ENCODE data around the gene ZBTB20. TPM values are rescaled to one million over a fixed set of nuclear protein-coding genes. Genes with fewer than 3 reads are reported as not detected.

Gene ZBTB20
- total and polyA plus RNA-seq, 2 donors (not counting 1 experiment from before 2014, with no cell fraction given): 4.0 to 123 TPM

DNA sequence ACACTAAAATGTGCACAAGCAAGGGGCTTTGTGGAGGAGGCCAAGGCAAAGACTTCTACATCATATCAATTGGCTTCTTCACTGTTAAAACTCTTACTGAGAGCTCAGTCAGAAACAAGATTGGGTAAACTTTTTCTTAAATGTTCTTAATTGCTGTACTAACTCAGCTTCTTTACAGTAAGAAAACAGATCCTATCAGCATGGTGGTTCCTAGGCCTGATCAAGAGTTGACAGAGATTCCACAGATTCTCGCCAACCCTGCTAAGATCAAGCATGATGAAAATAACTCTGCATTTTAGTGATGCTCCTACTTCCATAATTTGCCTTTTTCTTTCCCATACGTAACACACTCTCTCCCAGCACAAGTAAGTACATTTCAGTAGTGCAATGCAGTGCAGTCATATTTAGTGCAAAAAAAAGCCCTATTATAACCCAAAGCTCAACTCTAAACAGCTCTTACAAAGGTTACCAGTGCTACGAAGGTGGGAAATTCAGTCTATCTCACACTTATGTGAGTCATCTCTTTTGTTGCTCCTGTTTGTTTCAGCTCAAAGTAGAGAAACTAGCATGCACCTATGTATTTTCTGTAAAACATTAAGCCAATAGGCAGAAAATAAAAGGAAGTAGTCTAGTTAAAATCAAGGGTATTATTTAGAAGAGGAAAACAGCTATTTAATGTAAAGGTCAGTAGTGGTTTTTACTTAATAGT lies 823.4 kb downstream of the ZBTB20 start:
- no peak overlapping the region for H3K4me3 Mint-ChIP-seq
- H3K79me2 ChIP-seq (ENCODE audit: control insufficient read depth, insufficient read depth, low read length): no peaks in the 10 kb centered on the region
- no peaks in the 10 kb centered on the region for H3K4me1 ChIP-seq (ENCODE audit: control insufficient read depth in 2 of 2, insufficient read depth in 2 of 2, low read length in 2 of 2)
- ATAC-seq (ENCODE audit: low read depth) (no peak), DNase-seq (no peak)
- H3K4me3 ChIP-seq (ENCODE audit: control extremely low read depth in 1 of 5, extremely low read depth in 1 of 5, insufficient read depth in 1 of 5, low read depth in 2 of 5, low read length in 4 of 5): no peak overlapping the region
- H3K4me1 Mint-ChIP-seq: peaks cover 25% of the 10 kb centered on the region
- H4K20me1 ChIP-seq (ENCODE audit: control insufficient read depth, insufficient read depth, low read length, poor library complexity, severe bottlenecking): no peaks in the 10 kb centered on the region
- H2AFZ ChIP-seq (ENCODE audit: insufficient read depth, low read depth, low read length, poor library complexity, severe bottlenecking): no peak overlapping the region
- H3K27me3 ChIP-seq (replicated peaks in 1 of 4; ENCODE audit: control extremely low read depth in 1 of 4, control insufficient read depth in 3 of 4, insufficient read depth in 4 of 4, low read length in 3 of 4): no peaks in the 10 kb centered on the region
- ChIA-PET POLR2A (interaction anchor here (0.5 kb wide), 1 partner anchor 421 kb away, joined by 3 read pairs; no protein-coding TSS in a partner anchor), CTCF (interaction anchor here (0.6 to 3.5 kb wide), 6 partner anchors 11 to 170 kb away, joined by 3 to 21 read pairs (median 3); no protein-coding TSS in a partner anchor)
- no peaks in the 10 kb centered on the region for H3K9me3 ChIP-seq (ENCODE audit: control extremely low read depth in 1 of 3, control insufficient read depth in 2 of 3, insufficient read depth in 1 of 3, low read length in 2 of 3)
- no peaks in the 10 kb centered on the region for H3K27me3 Mint-ChIP-seq
- no peak overlapping the region for H3K4me2 ChIP-seq (replicated peaks; ENCODE audit: low read depth, low read length, poor library complexity, severe bottlenecking)
- WGBS (ENCODE audit: insufficient coverage): 100% methylated on average over 2 of the region's 3 CpGs
- intact Hi-C loops (cut with micrococcal nuclease): no loop called here
- TF ChIP-seq, protein P1, sequence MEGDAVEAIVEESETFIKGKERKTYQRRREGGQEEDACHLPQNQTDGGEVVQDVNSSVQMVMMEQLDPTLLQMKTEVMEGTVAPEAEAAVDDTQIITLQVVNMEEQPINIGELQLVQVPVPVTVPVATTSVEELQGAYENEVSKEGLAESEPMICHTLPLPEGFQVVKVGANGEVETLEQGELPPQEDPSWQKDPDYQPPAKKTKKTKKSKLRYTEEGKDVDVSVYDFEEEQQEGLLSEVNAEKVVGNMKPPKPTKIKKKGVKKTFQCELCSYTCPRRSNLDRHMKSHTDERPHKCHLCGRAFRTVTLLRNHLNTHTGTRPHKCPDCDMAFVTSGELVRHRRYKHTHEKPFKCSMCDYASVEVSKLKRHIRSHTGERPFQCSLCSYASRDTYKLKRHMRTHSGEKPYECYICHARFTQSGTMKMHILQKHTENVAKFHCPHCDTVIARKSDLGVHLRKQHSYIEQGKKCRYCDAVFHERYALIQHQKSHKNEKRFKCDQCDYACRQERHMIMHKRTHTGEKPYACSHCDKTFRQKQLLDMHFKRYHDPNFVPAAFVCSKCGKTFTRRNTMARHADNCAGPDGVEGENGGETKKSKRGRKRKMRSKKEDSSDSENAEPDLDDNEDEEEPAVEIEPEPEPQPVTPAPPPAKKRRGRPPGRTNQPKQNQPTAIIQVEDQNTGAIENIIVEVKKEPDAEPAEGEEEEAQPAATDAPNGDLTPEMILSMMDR (IDR thresholded peaks at IDR 0.05): no peak
- TF ChIP-seq EZH2 (IDR thresholded peaks at IDR 0.05; ENCODE audit: borderline replicate concordance, insufficient read depth, low read depth, low read length, poor library complexity, severe bottlenecking): no peak
- no peak overlapping the region for H3K27ac ChIP-seq (ENCODE audit: low read length in 2 of 2)
- peak overlapping the region; percentile 8 for H3K27ac Mint-ChIP-seq
- H3K36me3 ChIP-seq (replicated peaks in 1 of 2; ENCODE audit: control extremely low read depth in 1 of 2, control insufficient read depth in 1 of 2, extremely low read depth in 1 of 2, insufficient read depth in 2 of 2, low read length in 1 of 2): no peaks in the 10 kb centered on the region
- H3K9ac ChIP-seq (ENCODE audit: low read length): no peak overlapping the region
- H3K9me3 Mint-ChIP-seq (ENCODE audit: insufficient read depth): no peaks in the 10 kb centered on the region

DNA sequence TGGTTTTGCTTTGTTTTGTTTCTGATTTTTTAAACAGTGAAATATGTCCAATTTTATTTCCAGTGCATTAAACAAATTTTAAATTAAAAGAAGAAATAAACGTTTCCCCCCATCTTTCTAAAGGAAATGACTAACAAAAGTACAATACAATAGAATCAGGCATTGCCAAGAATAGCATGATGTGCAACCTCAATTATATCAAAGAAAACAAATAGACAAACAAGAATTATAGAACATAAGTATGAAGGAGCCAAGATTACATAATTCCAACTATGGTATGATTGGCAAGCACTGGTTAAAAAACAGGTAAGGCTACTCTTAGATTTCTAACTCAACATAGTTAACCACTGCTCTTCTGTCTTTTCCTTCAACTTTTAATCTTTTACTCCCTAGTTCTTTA lies 826.8 kb downstream of the ZBTB20 start:
- TF ChIP-seq EZH2 (IDR thresholded peaks at IDR 0.05; ENCODE audit: borderline replicate concordance, insufficient read depth, low read depth, low read length, poor library complexity, severe bottlenecking): no peak
- TF ChIP-seq, protein P1 (IDR thresholded peaks at IDR 0.05): no peak
- Histone ChIP-seq H2AFZ (ENCODE audit: insufficient read depth, low read depth, low read length, poor library complexity, severe bottlenecking) (no peak overlapping the region), H3K9me3 (ENCODE audit: control extremely low read depth in 1 of 3, control insufficient read depth in 2 of 3, insufficient read depth in 1 of 3, low read length in 2 of 3) (no peaks in the 10 kb centered on the region), H3K4me2 (replicated peaks; ENCODE audit: low read depth, low read length, poor library complexity, severe bottlenecking) (no peak overlapping the region), H3K4me1 (ENCODE audit: control insufficient read depth in 2 of 2, insufficient read depth in 2 of 2, low read length in 2 of 2) (no peaks in the 10 kb centered on the region), H3K79me2 (ENCODE audit: control insufficient read depth, insufficient read depth, low read length) (no peaks in the 10 kb centered on the region), H3K36me3 (replicated peaks in 1 of 2; ENCODE audit: control extremely low read depth in 1 of 2, control insufficient read depth in 1 of 2, extremely low read depth in 1 of 2, insufficient read depth in 2 of 2, low read length in 1 of 2) (no peaks in the 10 kb centered on the region), H3K4me3 (ENCODE audit: control extremely low read depth in 1 of 5, extremely low read depth in 1 of 5, insufficient read depth in 1 of 5, low read depth in 2 of 5, low read length in 4 of 5) (no peak overlapping the region), H4K20me1 (ENCODE audit: control insufficient read depth, insufficient read depth, low read length, poor library complexity, severe bottlenecking) (no peaks in the 10 kb centered on the region), H3K27me3 (replicated peaks in 1 of 4; ENCODE audit: control extremely low read depth in 1 of 4, control insufficient read depth in 3 of 4, insufficient read depth in 4 of 4, low read length in 3 of 4) (no peaks in the 10 kb centered on the region), H3K27ac (ENCODE audit: low read length in 2 of 2) (no peak overlapping the region), H3K9ac (ENCODE audit: low read length) (no peak overlapping the region)
- intact Hi-C loops (cut with micrococcal nuclease): no loop called here
- H3K9me3 Mint-ChIP-seq (ENCODE audit: insufficient read depth): no peaks in the 10 kb centered on the region
- no peak overlapping the region for H3K4me3 Mint-ChIP-seq
- H3K27me3 Mint-ChIP-seq: no peaks in the 10 kb centered on the region
- H3K27ac Mint-ChIP-seq: no peak overlapping the region
- no peak for DNase-seq
- CTCF ChIA-PET: interaction anchor here (1.4 kb wide), 1 partner anchor 169 kb away, joined by 3 read pairs; no protein-coding TSS in a partner anchor
- no CpG with 5 or more reads among the region's 1 CpG for WGBS (ENCODE audit: insufficient coverage)
- ATAC-seq (ENCODE audit: low read depth): no peak
- peaks cover 8% of the 10 kb centered on the region for H3K4me1 Mint-ChIP-seq
- POLR2A ChIA-PET: interaction anchor here (0.6 kb wide), 1 partner anchor 107 kb away, joined by 8 read pairs; no protein-coding TSS in a partner anchor

Measured in B cell (primary cell).